IMR-90 (cell line): ENCODE data around the gene ASGR2.
"Not testable (repeated sequence)": the region's sequence is repeated elsewhere in the genome, so short reads cannot be mapped to it uniquely, and the experiment has no call there.

Source experiments
- BHLHE40 ChIP-seq: fragments of 150-350 bp; IDR thresholded peaks from 2 replicates; pipeline ENCODE4 v1.6.1; 2016; ENCODE audit warnings: mild to moderate bottlenecking, low read depth, low read length
- CTCF ChIP-seq: conservative IDR thresholded peaks from 2 replicates; pipeline ENCODE4 v1.5.1; 2012; ENCODE audit warnings: mild to moderate bottlenecking, low read depth, low read length, improper control_type of control experiment
- FOS ChIP-seq: fragments of 150-350 bp; IDR thresholded peaks from 2 replicates; pipeline ENCODE4 v1.6.1; 2016; ENCODE audit warnings: low read depth, low read length
- RAD21 ChIP-seq: IDR thresholded peaks from 2 replicates; pipeline ENCODE4 v1.6.1; 2012; ENCODE audit warnings: low read length, improper control_type of control experiment
- RCOR1 ChIP-seq: IDR thresholded peaks from 2 replicates; pipeline ENCODE4 v1.6.1; 2012; ENCODE audit warnings: mild to moderate bottlenecking, low read length, improper control_type of control experiment; ENCODE audit not compliant: insufficient replicate concordance

GRCh38 chr17:7159571-7159970, 44.9 kb upstream of the ASGR2 start:
- not testable (repeated sequence) for TF ChIP-seq BHLHE40, CTCF, FOS, RCOR1, RAD21
